RWPE2 (cell line): ENCODE results near the gene TRERF1.

Experiments
- ATAC-seq: fragments of 200-7000 bp; cut with Tn5 transposase; 3 replicates; pipeline ENCODE4 v1.9.1; 2021; ENCODE audit warnings: low read depth
- DNase-seq: peaks from one replicate; pipeline ENCODE4 v3.0.0-alpha.2; 2020; ENCODE audit warnings: low spot score
- H3K27ac ChIP-seq: fragments of 450-650 bp; 2 replicates; pipeline ENCODE4 v1.5.1; 2017; ENCODE audit warnings: mild to moderate bottlenecking; ENCODE audit not compliant: poor library complexity, severe bottlenecking
- H3K27me3 ChIP-seq: fragments of 250-450 bp; sonication (Bioruptor Pico); 2 replicates; pipeline ENCODE4 v1.5.1; 2021; ENCODE audit warnings: mild to moderate bottlenecking, moderate library complexity; ENCODE audit not compliant: insufficient read depth, poor library complexity, severe bottlenecking
- H3K36me3 ChIP-seq: fragments of 250-450 bp; sonication (Bioruptor Pico); 2 replicates; pipeline ENCODE4 v1.5.1; 2020; ENCODE audit warnings: low read depth, mild to moderate bottlenecking, moderate library complexity
- H3K4me1 ChIP-seq: fragments of 250-450 bp; sonication (Bioruptor Pico); 2 replicates; pipeline ENCODE4 v1.5.1; 2021; ENCODE audit warnings: mild to moderate bottlenecking, moderate library complexity; ENCODE audit not compliant: insufficient read depth, poor library complexity, severe bottlenecking
- H3K4me3 ChIP-seq: fragments of 250-450 bp; sonication (Bioruptor Pico); 2 replicates; pipeline ENCODE4 v1.5.1; 2021; ENCODE audit warnings: mild to moderate bottlenecking, moderate library complexity; ENCODE audit not compliant: severe bottlenecking
- H3K9me3 ChIP-seq: fragments of 250-450 bp; sonication (Bioruptor Pico); 2 replicates; pipeline ENCODE4 v1.5.1; 2021; ENCODE audit warnings: mild to moderate bottlenecking, moderate library complexity; ENCODE audit not compliant: severe bottlenecking
- TF ChIP-seq, protein P1 (sequence below): fragments of 450-650 bp; IDR thresholded peaks from one replicate; pipeline ENCODE4 v1.5.1; 2017; ENCODE audit warnings: mild to moderate bottlenecking, moderate library complexity; ENCODE audit not compliant: poor library complexity, severe bottlenecking

The TRERF1 gene

DNA sequence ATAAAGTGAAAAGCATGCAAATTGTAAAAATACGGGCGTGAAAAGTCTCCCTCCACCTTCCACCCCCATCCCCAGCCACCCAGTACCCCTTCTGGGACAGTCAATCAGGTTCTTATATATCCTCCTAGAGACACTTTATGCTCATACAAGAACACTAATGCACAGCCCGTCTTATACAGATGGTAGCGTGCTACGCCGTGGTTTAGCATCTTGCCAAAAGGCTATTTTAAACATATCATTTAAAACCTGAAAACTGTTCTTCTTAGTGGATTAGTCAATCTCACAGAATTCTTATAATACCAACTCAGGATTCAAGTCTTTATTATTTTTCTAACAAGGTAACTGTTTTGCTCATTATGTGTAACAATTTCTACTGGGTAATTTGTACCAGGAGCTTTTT lies 176.8 kb downstream of the TRERF1 start:
- H3K36me3 ChIP-seq = peaks cover 4% of the 10 kb centered on the region
- H3K4me3 ChIP-seq = no peak overlapping the region
- TF ChIP-seq, protein P1, sequence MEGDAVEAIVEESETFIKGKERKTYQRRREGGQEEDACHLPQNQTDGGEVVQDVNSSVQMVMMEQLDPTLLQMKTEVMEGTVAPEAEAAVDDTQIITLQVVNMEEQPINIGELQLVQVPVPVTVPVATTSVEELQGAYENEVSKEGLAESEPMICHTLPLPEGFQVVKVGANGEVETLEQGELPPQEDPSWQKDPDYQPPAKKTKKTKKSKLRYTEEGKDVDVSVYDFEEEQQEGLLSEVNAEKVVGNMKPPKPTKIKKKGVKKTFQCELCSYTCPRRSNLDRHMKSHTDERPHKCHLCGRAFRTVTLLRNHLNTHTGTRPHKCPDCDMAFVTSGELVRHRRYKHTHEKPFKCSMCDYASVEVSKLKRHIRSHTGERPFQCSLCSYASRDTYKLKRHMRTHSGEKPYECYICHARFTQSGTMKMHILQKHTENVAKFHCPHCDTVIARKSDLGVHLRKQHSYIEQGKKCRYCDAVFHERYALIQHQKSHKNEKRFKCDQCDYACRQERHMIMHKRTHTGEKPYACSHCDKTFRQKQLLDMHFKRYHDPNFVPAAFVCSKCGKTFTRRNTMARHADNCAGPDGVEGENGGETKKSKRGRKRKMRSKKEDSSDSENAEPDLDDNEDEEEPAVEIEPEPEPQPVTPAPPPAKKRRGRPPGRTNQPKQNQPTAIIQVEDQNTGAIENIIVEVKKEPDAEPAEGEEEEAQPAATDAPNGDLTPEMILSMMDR = no peak
- ATAC-seq = no peak
- no peak overlapping the region for H3K27ac ChIP-seq
- H3K4me1 ChIP-seq = peaks cover 19% of the 10 kb centered on the region
- no peak for DNase-seq
- no peaks in the 10 kb centered on the region for H3K9me3 ChIP-seq
- H3K27me3 ChIP-seq = no peaks in the 10 kb centered on the region

DNA sequence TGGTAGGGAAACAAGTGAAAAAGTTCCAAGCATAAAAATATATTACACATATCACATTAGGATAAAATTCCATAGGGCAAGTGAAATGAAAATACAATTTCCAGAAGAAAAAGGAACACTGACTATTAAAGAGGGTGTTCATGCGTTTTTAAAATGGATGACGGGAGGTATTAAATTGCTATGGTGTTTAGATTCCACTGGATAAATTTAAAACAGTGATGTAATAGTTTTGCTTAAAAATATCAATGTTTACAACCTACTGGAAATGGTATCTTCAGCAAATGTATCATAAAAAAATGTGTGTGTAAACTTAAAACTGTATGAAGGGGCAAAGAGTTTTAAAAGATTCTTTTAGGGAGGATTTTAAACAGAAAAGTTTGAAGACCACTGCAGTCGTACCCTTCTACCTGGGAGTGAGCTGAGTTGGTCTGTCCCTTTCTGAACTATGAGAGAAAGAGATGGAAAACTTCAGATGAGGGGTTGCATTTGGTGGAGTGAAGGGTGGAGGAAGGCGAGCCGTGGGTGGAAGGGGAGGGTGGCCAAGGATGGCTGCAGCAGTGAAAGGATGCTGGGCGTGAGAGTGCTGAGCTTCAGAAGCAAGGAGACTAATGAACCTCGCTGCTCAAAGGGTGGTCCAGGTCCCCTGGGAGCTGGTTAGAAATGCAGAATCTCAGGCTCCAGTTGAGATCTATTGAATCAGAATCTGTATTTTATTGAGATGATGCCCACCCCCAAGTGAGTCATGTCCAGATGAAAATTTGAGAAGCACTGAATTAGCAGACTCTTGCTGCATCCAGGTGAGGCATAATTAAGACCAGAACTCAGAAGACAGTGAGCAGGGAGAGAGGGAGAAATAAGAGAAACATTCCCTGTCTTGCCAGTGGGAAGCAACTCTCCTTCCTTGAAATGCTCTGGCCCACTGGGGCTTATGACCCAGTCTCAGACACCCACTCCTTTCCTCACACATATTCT lies 179.6 kb downstream of the TRERF1 start:
- Histone ChIP-seq H3K36me3 (peaks cover 18% of the 10 kb centered on the region), H3K27ac (no peak overlapping the region), H3K4me1 (no peaks in the 10 kb centered on the region), H3K27me3 (no peaks in the 10 kb centered on the region), H3K4me3 (no peak overlapping the region), H3K9me3 (no peaks in the 10 kb centered on the region)
- ATAC-seq (no peak), DNase-seq (no peak)
- TF ChIP-seq, protein P1 = no peak

DNA sequence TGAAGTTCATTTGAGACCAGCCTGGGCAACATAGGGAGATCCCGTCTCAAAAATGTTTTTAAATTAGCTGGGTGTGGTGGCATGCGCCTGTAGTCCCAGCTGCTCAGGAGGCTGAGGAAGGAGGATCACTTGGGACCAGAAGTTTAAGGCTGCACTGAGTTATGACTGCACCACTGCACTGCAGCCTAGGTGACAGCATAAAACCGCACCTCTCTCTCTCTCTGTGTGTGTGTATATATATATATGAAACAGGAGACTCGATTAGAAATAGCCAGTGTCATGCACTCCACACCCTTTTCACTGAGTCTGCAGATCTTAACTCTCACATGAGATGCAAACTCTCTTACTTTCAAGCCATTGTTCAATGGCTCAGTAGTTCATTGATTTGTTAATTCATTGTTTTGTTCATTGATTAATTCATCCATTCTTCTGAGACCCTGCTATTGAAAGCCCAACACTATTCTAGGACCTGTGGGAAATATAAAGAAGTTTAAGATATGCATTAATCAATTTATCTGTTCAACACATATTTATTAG lies 181.7 kb downstream of the TRERF1 start:
- DNase-seq (no peak), ATAC-seq (no peak)
- H3K27me3 ChIP-seq = no peaks in the 10 kb centered on the region
- H3K27ac ChIP-seq = no peak overlapping the region
- no peaks in the 10 kb centered on the region for H3K4me1 ChIP-seq
- H3K9me3 ChIP-seq = no peaks in the 10 kb centered on the region
- TF ChIP-seq, protein P1 = no peak
- peaks cover 21% of the 10 kb centered on the region for H3K36me3 ChIP-seq
- H3K4me3 ChIP-seq = no peak overlapping the region

DNA sequence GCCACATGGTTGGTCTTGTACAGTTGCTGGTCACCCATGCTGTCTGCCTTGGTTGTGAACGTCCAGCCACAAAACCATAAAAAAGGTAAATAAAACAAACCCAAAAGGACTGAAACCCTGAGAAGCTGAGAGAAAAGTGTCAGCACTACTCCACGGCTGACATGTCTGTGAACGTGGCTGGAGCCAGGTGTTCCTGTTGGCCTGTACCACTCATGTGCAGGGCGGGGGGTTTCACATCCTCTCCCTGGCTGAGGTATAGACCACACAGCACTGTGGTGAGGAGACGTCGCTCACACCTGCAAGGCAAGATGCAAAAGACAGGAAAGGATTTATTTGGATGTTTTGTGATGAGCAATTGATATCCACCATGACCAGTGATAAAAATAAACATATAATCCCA lies 182.2 kb downstream of the TRERF1 start:
- no peaks in the 10 kb centered on the region for H3K9me3 ChIP-seq
- no peaks in the 10 kb centered on the region for H3K4me1 ChIP-seq
- DNase-seq = no peak
- peaks cover 21% of the 10 kb centered on the region for H3K36me3 ChIP-seq
- no peaks in the 10 kb centered on the region for H3K27me3 ChIP-seq
- ATAC-seq = no peak
- TF ChIP-seq, protein P1 = no peak
- H3K27ac ChIP-seq = no peak overlapping the region
- no peak overlapping the region for H3K4me3 ChIP-seq

DNA sequence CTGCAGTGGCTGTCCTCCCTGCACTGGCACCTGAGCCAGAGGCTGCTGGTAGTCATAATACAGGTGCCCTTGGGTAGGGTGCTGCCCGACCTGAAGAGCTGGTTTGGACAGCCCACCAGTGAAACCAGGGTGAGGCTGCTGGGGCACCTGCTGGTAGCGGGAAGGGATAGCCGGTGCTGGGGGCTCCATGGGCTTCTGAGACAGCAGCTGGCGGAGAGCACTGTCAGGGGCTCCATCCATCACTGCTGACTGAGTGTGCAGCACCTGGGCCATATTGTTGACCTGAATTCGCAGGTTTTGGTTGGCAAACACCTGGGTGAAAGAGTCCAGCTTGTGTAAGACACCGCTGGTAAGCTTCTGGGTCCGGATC lies 182.9 kb downstream of the TRERF1 start:
- ATAC-seq = no peak
- TF ChIP-seq, protein P1 = no peak

More for the DNA sequence above, 182.9 kb downstream of the TRERF1 start:
- H3K36me3 ChIP-seq = peaks cover 26% of the 10 kb centered on the region
- DNase-seq = no peak
- H3K27ac ChIP-seq = no peak overlapping the region
- no peaks in the 10 kb centered on the region for H3K27me3 ChIP-seq
- H3K4me3 ChIP-seq = no peak overlapping the region
- no peaks in the 10 kb centered on the region for H3K4me1 ChIP-seq
- H3K9me3 ChIP-seq = no peaks in the 10 kb centered on the region
